Fibroblast of skin of scalp (primary cell): Measurements from ENCODE around the gene USP21. TPM values are rescaled to one million over a fixed set of nuclear protein-coding genes. Genes with fewer than 3 reads are reported as not detected.
A peak's percentile ranks its signal among the peaks of the same experiment; 100 is the strongest.
"Not testable (repeated sequence)": the region's sequence is repeated elsewhere in the genome, so short reads cannot be mapped to it uniquely, and the experiment has no call there.

Experiments
- DNase-seq: peaks from one replicate; pipeline ENCODE4 v3.0.0-alpha.2; 2013
- polyA plus RNA-seq, 2 experiments: library from polyadenylated mRNA; unstranded; fragments of 120-200 nt; gene quantifications; one replicate each; pipeline ENCODE4 v1.2.1, GENCODE V29; 2013; ENCODE audit not compliant: insufficient read length in 2 of 2

USP21 gene, protein sequence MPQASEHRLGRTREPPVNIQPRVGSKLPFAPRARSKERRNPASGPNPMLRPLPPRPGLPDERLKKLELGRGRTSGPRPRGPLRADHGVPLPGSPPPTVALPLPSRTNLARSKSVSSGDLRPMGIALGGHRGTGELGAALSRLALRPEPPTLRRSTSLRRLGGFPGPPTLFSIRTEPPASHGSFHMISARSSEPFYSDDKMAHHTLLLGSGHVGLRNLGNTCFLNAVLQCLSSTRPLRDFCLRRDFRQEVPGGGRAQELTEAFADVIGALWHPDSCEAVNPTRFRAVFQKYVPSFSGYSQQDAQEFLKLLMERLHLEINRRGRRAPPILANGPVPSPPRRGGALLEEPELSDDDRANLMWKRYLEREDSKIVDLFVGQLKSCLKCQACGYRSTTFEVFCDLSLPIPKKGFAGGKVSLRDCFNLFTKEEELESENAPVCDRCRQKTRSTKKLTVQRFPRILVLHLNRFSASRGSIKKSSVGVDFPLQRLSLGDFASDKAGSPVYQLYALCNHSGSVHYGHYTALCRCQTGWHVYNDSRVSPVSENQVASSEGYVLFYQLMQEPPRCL
- polyA plus RNA-seq (2013, experiment 1 of 2; ENCODE audit: insufficient read length) = 20.1 TPM
- polyA plus RNA-seq (2013, experiment 2 of 2; ENCODE audit: insufficient read length) = 19.5 TPM

DNA sequence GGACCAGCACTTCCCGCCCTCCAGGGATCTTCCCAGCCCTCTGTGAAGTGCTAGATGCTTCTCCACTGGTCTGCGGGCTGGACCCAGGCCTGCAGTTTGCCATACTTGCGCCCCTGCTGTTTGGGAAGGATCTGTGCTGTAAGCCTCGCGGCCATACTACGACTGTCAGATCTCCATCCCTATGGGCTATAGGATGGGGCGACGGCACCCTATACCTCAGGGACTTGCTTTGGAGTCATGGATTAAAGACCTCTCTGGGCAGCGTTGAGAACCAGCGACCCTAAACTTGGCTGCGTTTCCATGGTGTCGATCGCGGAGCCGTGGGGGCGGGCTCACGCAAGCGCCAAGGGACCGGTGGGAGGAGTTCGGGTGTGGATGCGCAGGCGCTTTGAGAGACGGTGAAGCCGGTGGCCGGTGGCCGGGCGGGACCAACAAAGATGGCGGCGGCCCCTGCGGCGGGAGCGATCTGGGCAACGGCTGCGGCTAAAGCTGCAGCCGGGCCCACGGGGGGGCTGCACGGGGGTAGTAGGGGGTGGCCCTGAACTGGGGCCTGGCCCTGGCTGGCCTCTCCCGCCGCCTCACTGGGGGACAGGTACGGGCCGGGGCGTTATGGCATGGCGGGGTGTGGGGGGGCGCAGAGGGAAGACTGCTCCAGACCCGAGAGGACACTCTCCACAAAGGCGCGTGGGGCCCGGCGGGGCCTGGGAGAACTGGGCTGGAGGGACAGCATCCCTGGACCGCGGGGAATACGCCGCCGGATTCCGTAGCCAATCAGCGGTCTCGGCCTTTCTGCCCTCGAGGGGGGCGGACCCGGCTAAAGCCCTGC lies at the start of gene USP21:
TSS of gene USP21 (plus strand) at position 414 of the 826 bp plus-strand sequence. CDS start 1,141 bp downstream, outside the sequence.
- DNase-seq = peak; percentile 90

DNA sequence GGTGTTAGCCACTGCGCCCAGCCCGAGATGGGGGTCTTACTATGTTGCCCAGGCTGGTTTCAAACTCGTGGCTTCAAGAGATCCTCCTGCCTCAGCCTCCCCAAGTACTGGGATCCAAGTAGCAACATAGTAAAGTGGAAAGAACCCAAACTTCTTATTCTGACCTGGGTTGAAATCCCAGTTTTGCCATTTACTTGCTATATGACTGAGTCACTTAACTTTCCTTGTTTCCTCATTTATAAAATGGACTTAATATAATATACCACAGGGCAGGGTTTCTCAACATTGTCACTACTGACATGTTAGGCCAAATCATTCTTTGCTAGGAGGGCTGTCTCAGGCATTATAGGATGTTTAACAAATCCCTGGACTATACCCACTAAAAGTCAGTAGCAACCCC lies 48.2 kb upstream of the USP21 start:
- DNase-seq = no peak

DNA sequence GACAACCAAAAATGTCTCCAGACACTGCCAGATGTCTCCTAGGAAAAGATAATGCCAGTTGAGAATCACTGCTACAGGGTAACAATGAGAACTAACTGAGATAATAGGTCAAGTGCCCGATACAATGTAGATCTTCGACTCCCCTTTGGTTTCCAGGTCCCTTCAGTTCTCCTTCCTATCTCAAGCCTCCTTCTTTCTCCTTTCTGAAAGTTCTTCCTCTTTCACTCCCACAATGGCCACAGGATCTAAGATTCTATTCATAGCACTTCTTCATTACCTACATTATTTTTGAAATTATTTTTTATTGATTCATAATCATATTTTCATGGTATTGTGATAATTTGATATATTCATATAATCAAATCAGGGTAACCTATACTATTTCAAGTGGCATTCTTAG lies 47.8 kb upstream of the USP21 start:
- DNase-seq = no peak

DNA sequence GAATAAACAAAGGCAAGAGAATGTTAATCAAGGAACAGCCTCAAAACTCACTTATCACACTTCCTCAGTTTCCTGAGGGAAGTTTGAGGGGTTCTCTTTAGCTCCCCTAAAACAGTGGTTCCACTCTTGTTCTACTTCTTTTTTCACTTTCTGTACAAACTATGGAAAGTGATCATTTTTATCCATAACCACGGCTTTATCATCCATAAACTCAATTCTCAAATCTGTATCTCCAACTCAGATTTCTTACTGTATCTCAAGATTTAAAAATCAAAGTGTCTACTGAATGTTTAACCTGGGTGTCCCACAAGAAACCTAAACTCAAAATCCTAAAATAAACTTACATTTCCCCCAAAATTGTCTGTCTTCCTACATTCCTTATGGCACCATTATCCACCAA lies 45.4 kb upstream of the USP21 start:
- DNase-seq = no peak

DNA sequence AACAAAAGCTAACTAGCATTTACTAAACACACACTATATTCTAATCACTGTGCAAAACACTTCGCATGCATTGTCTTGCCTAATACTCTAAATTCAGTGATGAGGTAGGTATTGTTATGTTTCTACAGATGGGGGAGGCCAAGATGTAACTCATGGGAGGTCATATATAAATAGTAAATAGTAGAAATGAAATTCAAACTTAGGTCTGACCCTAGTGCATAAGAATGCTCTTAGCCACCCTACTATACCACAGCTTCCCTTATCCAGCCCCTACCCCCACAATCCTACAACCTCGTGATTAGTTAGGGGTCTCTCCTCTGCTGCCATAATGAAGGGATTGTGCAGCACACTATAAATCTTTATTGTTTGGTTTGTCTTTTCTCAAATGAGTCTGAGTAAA lies 44.7 kb upstream of the USP21 start:
- no peak for DNase-seq

DNA sequence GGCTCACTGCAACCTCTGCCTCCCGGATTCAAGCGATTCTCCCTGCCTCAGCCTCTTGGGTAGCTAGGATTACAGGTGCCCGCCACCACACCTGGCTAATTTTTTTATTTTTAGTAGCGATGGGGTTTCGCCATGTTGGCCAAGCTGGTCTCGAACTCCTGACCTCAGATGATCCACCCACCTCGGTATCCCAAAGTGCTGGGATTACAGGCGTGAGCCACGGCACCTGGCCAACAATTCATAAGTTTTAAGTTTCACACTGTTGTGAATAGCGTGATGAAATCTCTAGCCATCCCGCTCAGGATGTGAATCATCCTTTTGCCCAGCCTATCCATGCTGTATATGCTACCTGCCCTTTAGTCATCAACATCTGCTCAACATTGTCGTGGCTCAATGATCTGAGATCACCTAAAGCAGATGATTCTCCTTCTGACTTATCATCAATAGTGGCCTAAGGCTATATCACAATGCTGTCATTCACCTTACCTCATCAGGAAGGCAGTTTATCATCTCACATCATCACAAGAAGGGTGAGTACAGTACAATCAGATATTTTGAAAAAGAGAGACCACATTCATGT lies 44.1 kb upstream of the USP21 start:
- DNase-seq = peak; percentile 51

DNA sequence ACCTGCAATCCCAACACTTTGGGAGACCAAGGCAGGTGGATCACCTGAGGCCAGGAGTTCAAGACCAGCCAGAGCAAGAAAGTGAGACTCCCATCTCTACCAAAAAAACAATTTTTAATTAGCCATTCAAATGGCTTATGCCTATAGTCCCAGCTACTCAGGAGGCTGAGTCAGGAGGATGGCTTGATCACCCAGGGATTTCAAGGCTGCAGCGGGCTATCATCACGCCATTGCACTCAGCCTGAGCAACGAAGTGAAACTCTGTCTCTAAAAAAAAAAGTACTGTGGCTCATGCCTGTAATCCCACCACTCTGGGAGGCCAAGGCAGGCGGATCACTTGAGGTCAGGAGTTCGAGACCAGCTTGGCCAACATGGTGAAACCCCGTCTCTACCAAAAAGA lies 43.3 kb upstream of the USP21 start:
- not testable (repeated sequence) for DNase-seq

DNA sequence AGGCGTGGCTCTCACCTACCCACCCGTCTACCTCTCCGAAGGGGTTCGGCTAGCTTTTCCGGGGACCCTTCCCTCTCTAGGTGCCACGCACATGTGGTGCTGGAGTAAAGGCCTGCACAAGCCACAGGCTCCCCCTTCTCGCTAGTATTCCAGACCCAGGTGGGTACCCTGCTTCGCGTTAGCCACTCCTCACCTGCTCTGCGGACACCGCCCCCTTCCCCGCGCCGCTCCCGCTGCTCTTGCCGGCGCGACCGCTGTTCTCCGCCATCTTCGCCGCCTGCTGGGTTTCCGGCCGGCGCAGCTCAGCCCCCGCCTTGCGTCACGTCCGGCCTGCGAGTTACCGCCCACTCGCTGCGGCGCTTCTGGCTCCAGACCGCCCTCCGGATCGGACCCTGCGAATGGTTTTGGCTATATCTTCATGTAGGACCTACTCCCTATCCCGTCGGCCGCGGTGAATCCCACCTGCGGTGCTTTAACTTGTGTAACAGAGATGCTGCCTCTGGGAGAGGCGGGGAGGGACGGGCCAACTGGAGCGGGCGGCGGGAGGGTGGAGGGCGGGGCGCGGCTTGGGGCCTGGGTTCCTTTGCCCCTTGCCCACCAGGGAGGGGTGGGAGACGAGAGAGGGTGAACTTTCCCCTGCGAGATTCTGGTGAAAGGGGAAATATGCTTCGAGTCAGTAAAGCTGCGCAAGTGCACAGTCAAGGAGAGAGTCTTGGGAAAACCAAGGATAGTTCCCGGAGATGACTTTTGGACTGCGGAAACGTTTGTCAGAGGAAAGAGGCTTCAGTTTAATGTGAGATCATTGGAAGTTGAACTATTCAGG lies 41.3 kb upstream of the USP21 start, which contains the start of the genes NIT1 and PFDN2:
TSS of gene NIT1 (plus strand) at position 347 of the 823 bp plus-strand sequence. CDS start at position 419, 72 bp downstream.
TSS of gene PFDN2 (minus strand) at position 279 of the 823 bp plus-strand sequence. CDS start at position 268, 11 bp downstream.
- peak; percentile 78 for DNase-seq

DNA sequence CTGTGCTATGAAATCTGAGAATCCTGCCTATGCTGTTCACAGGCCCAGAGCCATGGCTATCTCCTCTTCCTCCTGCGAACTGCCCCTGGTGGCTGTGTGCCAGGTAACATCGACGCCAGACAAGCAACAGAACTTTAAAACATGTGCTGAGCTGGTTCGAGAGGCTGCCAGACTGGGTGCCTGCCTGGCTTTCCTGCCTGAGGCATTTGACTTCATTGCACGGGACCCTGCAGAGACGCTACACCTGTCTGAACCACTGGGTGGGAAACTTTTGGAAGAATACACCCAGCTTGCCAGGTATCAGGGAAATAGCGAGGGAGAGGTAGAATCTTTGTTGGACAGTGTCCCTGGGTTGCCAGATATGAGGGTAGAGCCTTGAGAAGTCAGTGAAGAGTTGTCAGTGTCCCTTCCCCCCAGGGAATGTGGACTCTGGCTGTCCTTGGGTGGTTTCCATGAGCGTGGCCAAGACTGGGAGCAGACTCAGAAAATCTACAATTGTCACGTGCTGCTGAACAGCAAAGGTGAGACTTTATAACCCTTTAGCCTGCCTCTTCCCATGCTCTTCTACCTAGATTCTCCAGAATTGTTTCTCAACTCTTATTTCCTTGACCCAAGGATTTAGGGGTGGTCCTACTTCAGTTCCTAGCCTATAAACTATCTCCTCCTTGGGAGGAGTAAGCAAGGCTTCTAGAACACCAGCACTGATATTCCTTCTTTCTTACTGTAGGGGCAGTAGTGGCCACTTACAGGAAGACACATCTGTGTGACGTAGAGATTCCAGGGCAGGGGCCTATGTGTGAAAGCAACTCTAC lies 40.0 kb upstream of the USP21 start:
- DNase-seq = peak; percentile 72

DNA sequence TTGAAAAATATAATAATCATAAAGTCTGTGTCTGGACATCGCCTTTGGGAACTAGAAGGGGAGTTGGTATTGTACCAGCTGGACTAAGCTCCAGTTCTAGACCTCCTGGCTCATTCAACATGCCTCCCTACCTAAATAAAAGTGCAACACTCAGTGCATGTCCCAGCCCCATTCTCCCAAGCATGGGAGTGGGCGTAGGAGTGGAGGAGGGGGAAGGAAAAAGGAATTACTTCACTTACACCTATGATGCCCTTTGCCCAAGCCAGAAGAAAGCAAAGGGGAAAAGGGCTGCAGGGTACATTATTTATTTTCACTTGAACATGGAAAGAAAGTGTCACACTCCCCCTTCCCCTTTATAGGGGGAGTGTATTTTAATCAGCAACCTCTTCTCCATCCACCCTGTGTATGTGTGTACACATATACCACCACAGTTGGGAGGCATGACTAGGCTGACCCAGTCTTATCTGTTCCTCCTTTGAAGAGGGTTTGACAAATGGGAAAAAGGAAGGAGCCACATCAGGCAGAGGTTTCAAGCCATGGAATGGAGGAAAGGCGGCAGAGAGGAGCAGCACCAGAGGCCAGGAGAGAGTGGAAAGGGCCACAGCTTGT lies 38.2 kb upstream of the USP21 start:
- no peak for DNase-seq

DNA sequence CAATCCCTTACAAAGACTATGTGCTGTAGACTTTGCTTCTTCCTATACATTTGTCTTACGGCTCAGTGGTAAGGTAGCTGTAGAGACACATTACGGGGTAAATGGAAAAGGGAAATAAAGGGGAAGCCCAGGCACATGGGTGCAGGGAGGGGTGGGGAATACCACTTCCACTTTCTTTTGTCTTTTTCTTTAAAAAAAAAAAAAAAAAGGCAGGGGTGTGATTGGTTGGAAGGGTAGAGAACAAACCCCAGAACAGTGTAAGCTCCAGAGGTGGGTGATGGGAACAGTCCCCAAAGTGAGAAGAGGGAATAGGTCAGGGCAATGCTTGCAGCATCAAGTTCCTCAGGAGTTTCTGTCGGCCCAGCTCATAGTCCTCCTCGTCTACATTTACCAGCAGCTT lies 37.5 kb upstream of the USP21 start:
- DNase-seq = no peak

DNA sequence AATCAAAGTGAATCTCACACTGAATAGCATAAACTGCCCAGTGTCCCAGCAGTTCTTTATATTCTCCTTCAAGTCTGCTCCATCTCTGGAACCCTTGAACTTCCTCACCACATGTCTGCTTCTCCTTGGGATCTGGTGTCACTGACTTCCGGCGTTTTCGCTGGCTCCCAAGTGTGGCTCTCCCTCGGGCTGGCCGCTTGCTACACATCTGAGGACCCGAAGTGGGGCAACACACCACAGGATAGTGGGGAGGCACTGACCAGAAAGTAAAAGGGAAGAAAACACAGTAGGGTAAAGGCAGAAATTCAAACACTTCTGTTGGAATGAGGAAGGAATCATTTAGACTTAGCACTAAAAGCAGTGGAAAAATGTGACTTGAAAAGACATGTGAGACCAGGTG lies 36.3 kb upstream of the USP21 start:
- DNase-seq = no peak

DNA sequence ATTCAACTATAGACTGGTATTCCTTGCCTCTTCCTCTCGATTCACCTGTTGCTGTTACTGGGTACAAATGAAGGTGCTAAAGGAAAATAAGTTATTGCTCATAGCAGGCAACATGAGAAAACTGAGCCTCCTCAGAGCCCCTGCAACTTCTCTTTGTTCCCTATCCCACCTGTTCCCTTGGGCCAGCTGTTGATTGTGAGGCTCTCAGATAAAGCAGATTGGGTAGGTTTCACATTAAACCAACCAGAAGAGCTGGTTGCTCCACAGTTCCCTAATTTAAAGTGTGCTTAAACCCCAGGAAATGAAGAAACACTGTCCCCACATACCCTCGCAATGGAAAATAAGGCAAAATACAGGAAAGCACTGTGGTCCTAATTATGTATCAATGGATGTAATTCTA lies 31.7 kb upstream of the USP21 start:
- no peak for DNase-seq

DNA sequence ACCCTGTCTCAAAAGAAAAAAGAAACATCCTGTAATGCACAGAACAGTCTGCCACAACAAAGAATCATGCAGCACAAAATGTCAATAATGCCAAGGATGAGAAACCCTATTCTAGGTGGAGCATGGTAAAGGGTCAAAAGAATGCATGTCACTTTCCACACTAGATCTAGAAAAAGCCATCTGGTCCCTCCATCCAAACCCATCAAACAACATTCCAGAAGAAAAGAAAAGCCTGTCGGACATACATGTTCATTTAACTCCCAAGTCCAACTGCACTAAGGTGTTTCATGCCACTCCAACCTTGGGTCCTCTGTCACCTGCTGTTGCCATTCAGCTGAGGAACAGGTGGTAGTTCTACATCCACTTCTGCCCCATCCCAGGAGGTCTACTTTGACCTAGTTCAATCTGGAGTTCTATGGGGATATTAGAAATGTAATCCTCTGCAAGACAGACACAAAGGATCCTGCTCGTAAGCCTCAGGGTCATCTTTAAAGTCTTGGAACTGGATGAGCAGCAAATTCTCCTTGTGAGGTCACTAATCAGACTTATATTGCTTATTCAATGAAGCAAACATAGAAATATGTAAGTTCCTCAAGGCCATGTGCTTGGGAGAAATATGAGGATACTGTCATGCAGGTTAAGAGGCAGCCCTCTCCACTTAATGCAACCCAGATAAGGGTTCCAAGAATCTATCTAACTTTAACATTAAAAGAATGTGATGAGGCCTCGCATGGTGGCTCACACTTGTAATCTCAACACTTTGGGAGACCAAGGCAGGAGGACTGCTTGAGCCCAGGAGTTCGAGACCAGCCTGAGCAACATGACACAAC lies 30.5 kb upstream of the USP21 start:
- DNase-seq = no peak

DNA sequence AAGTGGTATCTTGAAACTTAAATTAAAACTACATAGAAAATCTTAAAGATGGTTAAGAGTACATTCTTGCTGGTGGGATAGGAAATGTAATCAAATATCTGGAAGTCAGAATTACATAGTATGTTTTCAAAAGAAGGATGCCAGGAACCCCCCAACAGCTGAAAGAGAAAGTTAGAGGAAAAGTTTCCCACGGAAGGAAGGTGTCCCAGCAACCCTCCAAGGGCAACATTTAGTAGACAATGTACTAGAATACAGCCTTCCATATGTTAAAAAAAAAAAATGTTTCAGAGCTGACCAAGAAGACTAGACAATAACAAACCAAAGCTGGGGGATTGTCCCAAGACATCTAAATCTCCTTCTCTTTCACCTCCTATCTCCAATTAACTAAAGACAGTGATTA lies 29.0 kb upstream of the USP21 start:
- no peak for DNase-seq

DNA sequence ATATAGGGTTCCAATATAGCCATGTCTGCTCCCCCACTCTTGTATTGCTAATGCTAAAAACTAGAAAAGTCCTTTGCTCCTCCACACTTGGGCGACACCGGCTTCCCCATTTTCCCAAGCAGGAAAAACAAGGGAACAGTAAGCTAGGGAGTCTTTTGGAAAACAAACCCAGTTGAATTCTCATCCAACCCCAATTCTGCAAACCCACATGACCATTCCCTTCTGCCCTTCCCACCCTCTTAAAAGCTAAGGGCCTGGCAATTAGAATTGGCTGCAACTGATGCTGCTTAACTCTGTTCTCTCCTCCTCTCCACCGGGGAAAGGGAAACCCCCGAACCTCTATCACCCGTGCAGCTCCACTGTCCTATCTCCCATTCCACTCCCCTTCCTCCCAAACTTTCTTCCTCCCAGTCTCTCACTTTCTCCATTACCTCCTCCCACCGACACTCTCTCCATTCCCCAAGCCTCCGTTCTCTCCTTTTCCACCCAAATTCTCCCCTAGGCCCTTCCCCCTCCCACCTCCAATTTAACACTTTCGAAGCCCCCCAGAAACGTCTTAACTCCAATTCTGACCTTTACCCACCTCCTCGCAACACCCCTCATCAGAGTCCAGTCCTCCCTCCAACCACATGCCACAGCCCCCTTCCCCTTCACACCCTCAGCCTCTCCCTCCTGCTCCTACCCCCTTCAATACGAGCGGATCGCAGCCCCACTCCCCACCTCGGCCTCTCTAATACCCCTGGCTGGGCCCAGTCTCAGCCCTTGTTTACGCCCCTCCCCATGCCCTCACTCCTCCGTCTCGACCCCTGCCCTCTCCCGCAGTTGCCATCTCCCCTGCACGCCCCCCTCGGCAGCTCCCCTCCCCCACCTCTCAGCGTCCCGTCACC lies 27.5 kb upstream of the USP21 start:
- DNase-seq = no peak

DNA sequence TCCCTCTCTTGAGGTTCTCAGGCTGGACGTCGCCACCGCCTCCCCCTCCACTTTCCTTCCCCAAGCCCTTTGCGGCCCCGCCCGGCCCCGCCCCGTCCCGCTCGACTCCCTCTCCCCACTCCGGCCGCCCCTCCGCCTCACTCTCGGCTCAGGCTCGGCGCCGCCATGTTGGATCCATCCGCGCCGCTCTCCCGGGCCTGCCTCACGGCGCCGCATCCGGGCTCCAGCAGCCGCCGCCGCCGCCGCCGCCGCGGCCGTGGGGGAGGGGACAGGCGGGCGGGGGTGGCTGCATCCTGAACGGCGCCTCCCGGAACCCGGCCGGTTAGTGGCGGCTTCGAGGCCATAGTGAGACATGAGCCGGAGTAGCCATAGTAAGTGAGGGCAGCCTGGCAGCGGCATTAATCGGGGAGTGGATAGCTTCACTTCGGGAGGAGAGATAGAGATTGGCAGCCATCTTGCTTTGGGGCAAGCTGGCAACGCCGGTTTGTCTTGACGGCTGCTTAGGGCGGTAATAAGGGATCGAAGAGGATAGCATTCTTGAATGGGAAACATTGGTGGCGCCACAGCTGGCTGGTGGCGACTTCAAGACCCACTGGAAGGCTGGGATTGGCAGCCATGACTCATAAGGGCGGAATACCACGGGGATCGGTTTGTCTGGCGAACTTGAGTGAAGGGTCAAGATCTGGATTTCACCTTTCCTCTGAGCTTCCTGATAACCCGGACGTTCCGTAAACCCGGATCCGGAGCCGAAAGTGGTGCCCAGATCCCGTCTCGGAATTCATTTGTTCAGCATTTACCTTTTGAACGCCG lies 26.7 kb upstream of the USP21 start, which contains the start of gene DEDD:
TSS of gene DEDD (minus strand) at position 258 of the 810 bp plus-strand sequence. CDS start 8,205 bp downstream, outside the sequence.
- peak; percentile 98 for DNase-seq
